ENCODE measurements around the gene GNL1.

The GNL1 gene

DNA sequence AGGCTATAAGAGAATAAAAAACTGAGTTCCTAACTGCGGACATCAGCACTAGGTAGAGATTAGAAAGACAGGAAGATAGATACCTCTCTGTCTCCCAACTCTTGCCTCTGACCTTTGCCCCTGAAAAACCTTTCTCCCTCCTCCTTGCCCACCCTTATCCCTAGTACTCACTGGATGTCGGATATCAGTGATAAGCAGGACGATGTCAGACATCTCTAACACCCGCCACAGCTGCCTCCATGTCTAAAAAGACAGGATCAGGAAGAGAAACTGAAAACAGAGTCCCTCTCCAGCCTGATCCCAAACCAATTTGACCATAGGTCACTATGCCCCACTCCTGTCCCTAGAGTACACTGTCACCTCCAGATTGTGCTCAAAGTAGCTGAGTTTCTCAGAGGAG, 1.9 kb downstream of the GNL1 start:
- TF ChIP-seq EZH2 (IDR thresholded peaks at IDR 0.05) (no peak), POLR2AphosphoS5 (IDR thresholded peaks at IDR 0.05; ENCODE audit: borderline replicate concordance, low read depth, low read length) (no peak)
- no peak for DNase-seq (ENCODE audit: low read depth, low spot score)
- Histone ChIP-seq H3K36me3 (ENCODE audit: insufficient read depth, low read length) (peaks cover 53% of the 10 kb centered on the region), H3K4me3 (peak overlapping the region; percentile 96; the same call in 1 of the 2 replicates), H3K9ac (ENCODE audit: insufficient read length) (no peak overlapping the region), H3K9me3 (ENCODE audit: low read depth, low read length) (no peaks in the 10 kb centered on the region), H3K27ac (no peak overlapping the region)

DNA sequence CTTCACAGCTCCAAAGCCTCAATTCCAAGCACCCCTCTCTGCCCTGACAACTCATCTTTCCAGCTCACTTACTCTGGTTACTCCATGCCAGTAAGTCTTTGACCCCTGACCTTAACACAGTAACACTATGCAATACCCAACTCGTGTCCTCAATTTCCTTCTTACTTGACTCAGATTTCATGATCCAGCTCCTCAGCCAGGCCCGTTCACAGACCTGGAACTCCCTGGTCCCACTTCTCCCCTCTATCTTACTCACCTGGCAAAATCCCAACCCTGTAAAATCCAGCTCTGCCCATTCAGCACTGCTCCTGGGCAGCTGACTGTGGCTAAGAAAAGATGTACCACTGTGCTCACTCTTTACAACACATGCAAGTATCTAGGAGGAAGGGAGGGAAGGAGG, 7.9 kb downstream of the GNL1 start:
- Histone ChIP-seq H3K27ac (no peak overlapping the region), H3K9me3 (ENCODE audit: low read depth, low read length) (no peaks in the 10 kb centered on the region), H3K9ac (ENCODE audit: insufficient read length) (no peak overlapping the region), H3K4me3 (no peak overlapping the region), H3K36me3 (ENCODE audit: insufficient read depth, low read length) (peaks cover 44% of the 10 kb centered on the region)
- DNase-seq (ENCODE audit: low read depth, low spot score), result no peak
- TF ChIP-seq EZH2 (IDR thresholded peaks at IDR 0.05), result no peak
- no peak for TF ChIP-seq FOXP2 (optimal IDR thresholded peaks at IDR 0.05; ENCODE audit: control extremely low read depth, extremely low read length, insufficient read depth)
- no peak for TF ChIP-seq POLR2AphosphoS5 (IDR thresholded peaks at IDR 0.05; ENCODE audit: borderline replicate concordance, low read depth, low read length)

DNA sequence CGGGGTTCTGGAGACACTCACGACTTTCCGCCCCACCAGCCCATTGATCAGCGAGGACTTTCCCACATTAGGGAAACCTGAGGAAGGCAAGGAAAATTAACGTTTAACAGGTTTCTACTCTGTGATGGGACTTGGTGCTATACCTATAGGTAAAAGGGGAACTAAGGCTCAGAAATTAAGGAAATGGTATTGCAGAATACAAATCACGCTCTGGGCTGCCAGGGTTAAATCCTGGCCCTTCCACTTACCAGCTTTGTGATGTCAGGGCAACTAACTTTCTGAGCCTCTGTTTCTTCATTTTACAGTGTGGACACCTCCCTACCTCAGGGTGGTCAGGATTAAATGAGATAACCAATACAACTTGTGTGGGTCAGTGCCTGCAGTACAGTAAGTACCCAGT, 8.8 kb downstream of the GNL1 start:
- H3K36me3 ChIP-seq (ENCODE audit: insufficient read depth, low read length), result peaks cover 36% of the 10 kb centered on the region
- TF ChIP-seq POLR2AphosphoS5 (IDR thresholded peaks at IDR 0.05; ENCODE audit: borderline replicate concordance, low read depth, low read length) (no peak), FOXP2 (optimal IDR thresholded peaks at IDR 0.05; ENCODE audit: control extremely low read depth, extremely low read length, insufficient read depth) (no peak), EZH2 (IDR thresholded peaks at IDR 0.05) (no peak)
- H3K9ac ChIP-seq (ENCODE audit: insufficient read length), result no peak overlapping the region
- no peak overlapping the region for H3K27ac ChIP-seq
- H3K4me3 ChIP-seq, result no peak overlapping the region
- no peak for DNase-seq (ENCODE audit: low read depth, low spot score)
- H3K9me3 ChIP-seq (ENCODE audit: low read depth, low read length), result no peaks in the 10 kb centered on the region

DNA sequence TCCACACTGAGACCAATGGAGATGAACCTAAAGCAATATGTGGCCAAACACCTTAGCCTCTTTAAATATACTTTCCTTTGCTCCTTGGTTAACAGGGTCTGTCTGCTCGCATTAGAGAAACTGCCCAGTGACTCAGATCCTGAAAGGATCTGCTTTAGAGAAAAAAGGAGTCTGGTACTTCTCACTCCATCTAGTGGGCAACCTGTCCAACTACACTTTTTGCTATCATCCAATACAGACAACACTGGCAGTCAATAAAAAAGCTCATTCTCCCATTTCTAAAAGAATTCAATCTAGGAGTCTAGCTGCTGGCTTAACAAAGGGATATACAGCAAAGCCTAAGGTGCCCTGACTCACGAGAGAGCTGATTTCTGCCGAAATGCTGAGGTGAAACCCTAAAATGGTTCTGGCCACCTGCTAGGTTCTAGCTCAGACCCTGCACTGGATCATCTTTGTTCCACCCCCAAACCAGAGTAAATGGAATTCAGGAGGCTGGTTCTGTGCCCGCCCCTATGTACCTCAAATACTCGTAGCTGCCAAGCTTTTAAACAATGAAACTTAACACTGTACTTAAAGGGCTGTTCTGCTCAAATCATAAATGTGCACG, 11.5 kb downstream of the GNL1 start:
- no peaks in the 10 kb centered on the region for H3K9me3 ChIP-seq (ENCODE audit: low read depth, low read length)
- no peak overlapping the region for H3K4me3 ChIP-seq
- peaks cover 16% of the 10 kb centered on the region; the same call in 1 of the 2 replicates for H3K36me3 ChIP-seq (ENCODE audit: insufficient read depth, low read length)
- no peak for TF ChIP-seq EZH2 (IDR thresholded peaks at IDR 0.05)
- TF ChIP-seq POLR2AphosphoS5 (IDR thresholded peaks at IDR 0.05; ENCODE audit: borderline replicate concordance, low read depth, low read length), result no peak
- no peak for TF ChIP-seq FOXP2 (optimal IDR thresholded peaks at IDR 0.05; ENCODE audit: control extremely low read depth, extremely low read length, insufficient read depth)
- H3K9ac ChIP-seq (ENCODE audit: insufficient read length), result no peak overlapping the region
- no peak overlapping the region for H3K27ac ChIP-seq
- no peak for DNase-seq (ENCODE audit: low read depth, low spot score)

DNA sequence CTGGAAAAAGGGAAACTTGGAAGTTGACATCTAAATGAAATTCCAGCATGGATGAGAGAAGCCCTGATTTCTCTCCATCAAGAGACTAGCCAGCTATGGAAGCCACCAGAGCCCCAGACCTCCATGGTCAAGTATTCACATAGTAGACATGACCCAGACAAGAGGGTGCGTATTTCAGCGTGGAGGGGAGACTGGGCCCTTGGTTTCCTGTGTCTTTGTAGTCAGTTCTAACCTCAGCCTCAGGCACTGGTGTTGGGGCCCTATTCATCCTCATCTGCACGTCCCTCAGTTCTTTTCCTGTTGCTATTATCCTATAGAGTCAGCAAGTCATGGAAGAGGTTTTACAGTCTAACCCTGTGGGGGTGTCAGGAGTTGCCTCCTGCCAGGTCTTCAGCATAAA, 12.5 kb downstream of the GNL1 start:
- Histone ChIP-seq H3K4me3 (no peak overlapping the region), H3K27ac (no peak overlapping the region), H3K9ac (ENCODE audit: insufficient read length) (no peak overlapping the region), H3K36me3 (ENCODE audit: insufficient read depth, low read length) (peaks cover 9% of the 10 kb centered on the region; the same call in 1 of the 2 replicates), H3K9me3 (ENCODE audit: low read depth, low read length) (no peaks in the 10 kb centered on the region)
- TF ChIP-seq POLR2AphosphoS5 (IDR thresholded peaks at IDR 0.05; ENCODE audit: borderline replicate concordance, low read depth, low read length) (no peak), EZH2 (IDR thresholded peaks at IDR 0.05) (no peak)
- no peak for DNase-seq (ENCODE audit: low read depth, low spot score)

DNA sequence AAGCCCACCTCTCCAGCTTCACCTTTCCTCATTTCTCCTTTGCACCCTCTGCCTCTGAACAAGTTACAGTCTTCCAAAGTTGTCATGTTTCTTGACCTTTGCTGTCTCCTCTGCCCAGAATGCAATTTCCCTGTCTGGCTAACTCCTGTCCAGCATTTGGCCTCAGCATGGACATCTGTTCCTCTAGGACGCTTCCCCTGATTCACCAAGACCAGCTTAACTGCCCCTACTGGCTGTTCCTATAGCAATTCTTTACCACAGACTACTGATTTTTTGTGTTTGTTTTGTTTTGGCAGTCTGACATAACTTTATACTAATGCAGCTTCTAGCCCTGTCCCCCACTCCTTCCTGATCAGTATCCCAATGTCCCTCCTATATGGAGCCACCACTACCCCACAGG, 13.4 kb downstream of the GNL1 start:
- H3K9me3 ChIP-seq (ENCODE audit: low read depth, low read length), result no peaks in the 10 kb centered on the region
- peaks cover 4% of the 10 kb centered on the region; the same call in 1 of the 2 replicates for H3K36me3 ChIP-seq (ENCODE audit: insufficient read depth, low read length)
- DNase-seq (ENCODE audit: low read depth, low spot score), result no peak
- TF ChIP-seq POLR2AphosphoS5 (IDR thresholded peaks at IDR 0.05; ENCODE audit: borderline replicate concordance, low read depth, low read length), result no peak
- no peak for TF ChIP-seq FOXP2 (optimal IDR thresholded peaks at IDR 0.05; ENCODE audit: control extremely low read depth, extremely low read length, insufficient read depth)
- TF ChIP-seq EZH2 (IDR thresholded peaks at IDR 0.05), result no peak
- no peak overlapping the region for H3K27ac ChIP-seq
- H3K9ac ChIP-seq (ENCODE audit: insufficient read length), result no peak overlapping the region
- no peak overlapping the region for H3K4me3 ChIP-seq

DNA sequence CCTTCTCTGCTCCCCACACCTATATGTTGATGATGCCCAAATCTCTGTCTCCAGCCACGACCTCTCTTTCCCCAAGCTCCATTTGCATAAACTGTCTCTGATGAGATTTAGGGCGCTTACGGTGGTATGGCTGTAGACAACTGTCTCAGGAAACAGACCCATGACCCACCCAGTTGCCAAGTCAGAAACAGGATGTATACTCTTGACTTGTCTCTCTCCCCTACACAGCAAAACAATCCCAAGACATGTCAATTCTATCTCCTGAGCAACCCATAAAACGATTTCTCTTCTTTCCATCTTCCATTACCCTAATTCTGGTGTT, 13.9 kb downstream of the GNL1 start:
- TF ChIP-seq FOXP2 (optimal IDR thresholded peaks at IDR 0.05; ENCODE audit: control extremely low read depth, extremely low read length, insufficient read depth), result no peak
- TF ChIP-seq EZH2 (IDR thresholded peaks at IDR 0.05), result no peak
- TF ChIP-seq POLR2AphosphoS5 (IDR thresholded peaks at IDR 0.05; ENCODE audit: borderline replicate concordance, low read depth, low read length), result no peak
- Histone ChIP-seq H3K9ac (ENCODE audit: insufficient read length) (no peak overlapping the region), H3K27ac (no peak overlapping the region), H3K4me3 (no peak overlapping the region), H3K9me3 (ENCODE audit: low read depth, low read length) (no peaks in the 10 kb centered on the region), H3K36me3 (ENCODE audit: insufficient read depth, low read length) (peaks cover 4% of the 10 kb centered on the region; the same call in 1 of the 2 replicates)
- no peak for DNase-seq (ENCODE audit: low read depth, low spot score)

DNA sequence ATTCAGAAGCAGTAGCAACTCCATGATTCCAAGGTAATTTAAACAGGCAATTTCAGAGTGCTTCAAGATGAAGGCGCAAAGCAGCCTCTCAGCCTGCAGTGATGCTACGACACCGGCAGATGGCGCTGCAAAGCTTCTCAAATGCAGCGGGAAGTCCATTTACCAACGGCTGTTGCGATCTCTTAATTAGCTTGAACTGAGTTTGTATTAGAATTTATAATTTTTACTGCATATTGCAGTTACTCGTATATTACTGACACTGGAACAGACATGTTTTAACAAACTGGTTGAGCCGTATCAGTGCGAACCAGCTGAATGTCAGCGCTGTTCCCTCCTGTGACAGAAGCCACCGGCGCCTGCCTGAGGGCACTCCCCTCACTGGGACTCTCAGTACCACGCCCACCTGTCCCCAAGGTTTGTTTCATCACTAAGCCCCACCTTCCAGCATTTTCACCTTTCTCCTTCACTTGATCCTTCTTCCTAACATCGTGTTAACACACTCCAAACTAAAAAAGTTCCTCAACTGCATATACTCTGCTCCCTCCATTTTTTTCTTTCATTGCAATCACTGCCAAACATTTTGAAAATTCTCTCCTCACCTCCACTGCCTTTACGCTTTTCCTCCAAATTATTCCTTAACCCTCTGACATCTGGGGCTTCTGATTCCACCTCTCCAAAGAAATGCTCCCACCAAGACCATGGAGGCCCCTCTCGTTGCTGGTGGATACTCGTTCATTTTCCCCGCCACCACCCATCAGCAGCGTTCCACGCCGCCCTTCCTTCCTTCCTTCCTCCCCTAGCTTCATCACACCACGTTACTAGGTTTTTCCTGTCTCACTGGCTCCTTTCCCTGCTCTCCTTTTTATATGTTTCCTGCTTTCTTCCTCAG, 14.5 kb downstream of the GNL1 start:
- H3K9ac ChIP-seq (ENCODE audit: insufficient read length), result no peak overlapping the region
- TF ChIP-seq EZH2 (IDR thresholded peaks at IDR 0.05) (no peak), POLR2AphosphoS5 (IDR thresholded peaks at IDR 0.05; ENCODE audit: borderline replicate concordance, low read depth, low read length) (no peak), FOXP2 (optimal IDR thresholded peaks at IDR 0.05; ENCODE audit: control extremely low read depth, extremely low read length, insufficient read depth) (no peak)
- no peaks in the 10 kb centered on the region for H3K9me3 ChIP-seq (ENCODE audit: low read depth, low read length)
- peak; percentile 83 for DNase-seq (ENCODE audit: low read depth, low spot score)
- peaks cover 4% of the 10 kb centered on the region; the same call in 1 of the 2 replicates for H3K36me3 ChIP-seq (ENCODE audit: insufficient read depth, low read length)
- H3K27ac ChIP-seq, result no peak overlapping the region
- H3K4me3 ChIP-seq, result peak overlapping the region; percentile 79

Measured in SK-N-MC (cell line).